G401 (cell line): ENCODE data around the gene CYP2A13. TPM values are rescaled to one million over a fixed set of nuclear protein-coding genes. Genes with fewer than 3 reads are reported as not detected.
"Not testable (repeated sequence)": the region's sequence is repeated elsewhere in the genome, so short reads cannot be mapped to it uniquely, and the experiment has no call there.

Experiments
- DNase-seq: peaks from one replicate; pipeline ENCODE4 v3.0.0-alpha.2; 2015; ENCODE audit warnings: low spot score
- in situ Hi-C: cut with HindIII; loops from 2 replicates; pipeline ENCODE4 v1.10.0; 2016; ENCODE audit warnings: low sequenced_read_pairs, mixed read lengths
- total RNA-seq: library from RNA; depleted of rRNA; stranded (reverse); fragments of >200 nt; shearing (Covaris generic); gene quantifications from 2 replicates; pipeline ENCODE4 v1.2.3, GENCODE V29; 2014

CYP2A13 gene
- total RNA-seq, 1 experiment from 2014 or later: not detected

DNA sequence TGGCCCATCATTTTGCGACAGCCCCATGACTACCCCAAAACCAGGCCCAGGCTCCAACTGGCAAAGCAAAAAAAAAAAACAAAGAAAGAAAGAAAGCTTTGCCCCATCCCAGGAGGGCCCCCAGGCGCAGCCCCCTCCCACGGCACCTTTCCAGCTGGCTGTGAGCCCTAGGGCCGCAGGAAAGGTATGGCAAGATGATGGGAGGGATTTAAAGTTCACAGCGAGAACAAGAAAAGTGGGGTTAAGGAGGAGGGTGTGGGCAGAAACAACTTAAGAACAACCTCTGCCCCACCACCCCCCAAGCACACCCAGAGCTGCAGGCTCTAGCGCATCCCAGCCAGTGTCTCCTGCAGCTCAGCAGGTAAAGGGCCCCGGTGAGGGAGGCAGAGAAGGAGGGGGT, 25.9 kb downstream of the CYP2A13 start, which contains the start of gene CYP2F1:
Gene CYP2F1, plus strand, starts transcription at position 301 of the 400 bp plus-strand sequence. CDS start 1,757 bp downstream, outside the sequence.
- in situ Hi-C loops: no loop called here

DNA sequence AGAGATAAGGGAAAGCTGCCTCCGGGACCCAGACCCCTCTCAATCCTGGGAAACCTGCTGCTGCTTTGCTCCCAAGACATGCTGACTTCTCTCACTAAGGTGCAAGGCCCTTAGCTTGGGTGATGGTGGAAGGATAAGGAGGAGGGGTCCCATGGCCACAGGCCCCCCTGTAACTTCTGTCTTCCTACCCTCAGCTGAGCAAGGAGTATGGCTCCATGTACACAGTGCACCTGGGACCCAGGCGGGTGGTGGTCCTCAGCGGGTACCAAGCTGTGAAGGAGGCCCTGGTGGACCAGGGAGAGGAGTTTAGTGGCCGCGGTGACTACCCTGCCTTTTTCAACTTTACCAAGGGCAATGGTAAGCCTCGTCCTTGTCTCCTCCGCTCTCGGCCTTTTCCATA, 28.0 kb downstream of the CYP2A13 start:
- in situ Hi-C loops: no loop called here
- no peak for DNase-seq

More for the DNA sequence above, 25.9 kb downstream of the CYP2A13 start, which contains the start of gene CYP2F1:
- DNase-seq: no peak

DNA sequence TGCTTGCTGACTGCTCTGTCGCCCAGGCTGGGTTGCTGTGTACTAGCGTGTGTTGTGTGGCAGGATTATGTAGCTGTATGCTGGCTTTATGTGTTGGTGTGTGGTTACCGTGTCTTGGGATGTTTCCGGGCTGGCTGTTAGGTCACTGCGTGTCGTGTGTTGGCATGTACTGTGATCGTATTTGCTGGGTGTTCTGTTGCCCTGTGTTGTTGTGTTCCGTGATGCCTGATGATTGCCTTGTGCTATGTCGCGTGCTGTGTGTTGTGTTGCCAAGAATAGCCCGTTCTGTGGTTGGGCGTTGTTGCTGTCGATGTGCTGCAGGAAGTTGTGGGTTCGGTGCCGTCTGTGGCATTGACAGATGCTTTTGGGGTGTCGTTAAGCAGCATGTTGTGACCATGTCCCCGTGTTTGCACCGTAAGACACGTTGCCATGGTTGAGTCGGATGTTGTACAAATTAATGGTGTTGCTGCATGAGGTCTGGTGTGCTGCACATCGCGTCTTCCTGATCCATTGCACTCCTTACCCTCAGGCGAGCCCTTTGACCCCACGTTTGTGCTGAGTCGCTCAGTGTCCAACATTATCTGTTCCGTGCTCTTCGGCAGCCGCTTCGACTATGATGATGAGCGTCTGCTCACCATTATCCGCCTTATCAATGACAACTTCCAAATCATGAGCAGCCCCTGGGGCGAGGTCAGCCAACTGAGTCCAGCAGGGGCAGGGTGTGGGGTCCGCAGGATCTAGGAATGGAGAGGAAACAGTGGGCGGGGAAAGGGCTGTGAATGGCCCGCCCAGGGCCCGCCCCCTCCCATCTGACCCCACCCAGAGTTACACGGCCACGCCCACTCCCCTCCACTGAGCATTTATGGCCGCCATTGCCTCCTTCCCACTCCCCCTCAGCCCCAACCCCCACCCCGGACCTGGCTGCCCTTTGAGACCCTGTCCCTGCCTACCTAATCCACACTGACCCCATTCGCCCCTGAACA, 33.0 kb downstream of the CYP2A13 start:
- DNase-seq, in situ Hi-C loops: not testable (repeated sequence)

DNA sequence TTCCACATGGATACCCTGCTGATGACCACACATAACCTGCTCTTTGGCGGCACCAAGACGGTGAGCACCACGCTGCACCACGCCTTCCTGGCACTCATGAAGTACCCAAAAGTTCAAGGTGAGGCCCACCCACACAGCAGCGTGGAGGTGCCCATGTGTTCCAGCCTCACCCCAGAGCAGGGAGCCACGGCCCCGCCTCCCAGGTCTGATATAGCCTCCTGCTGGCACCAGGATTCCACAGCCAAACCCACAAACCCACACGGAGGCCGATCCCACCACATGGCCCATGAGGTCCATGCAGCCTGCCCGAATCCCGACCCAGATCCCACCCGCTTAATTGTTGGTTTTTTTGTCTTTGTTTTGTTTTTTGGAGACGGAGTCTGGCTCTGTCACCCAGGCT, 34.6 kb downstream of the CYP2A13 start:
- DNase-seq: not testable (repeated sequence)

GRCh38 chr19:41123716-41124294, 35.6 kb downstream of the CYP2A13 start:
- no peak for DNase-seq
- in situ Hi-C loops: no loop called here

More for the DNA sequence above, 34.6 kb downstream of the CYP2A13 start:
- in situ Hi-C loops: not testable (repeated sequence)

- DNase-seq, in situ Hi-C loops: not testable (repeated sequence)
These were observed 38.5 kb downstream of the CYP2A13 start for GRCh38 chr19:41126765-41127203.

GRCh38 chr19:41127362-41127761, 39.1 kb downstream of the CYP2A13 start:
- DNase-seq, in situ Hi-C loops: not testable (repeated sequence)

GRCh38 chr19:41127801-41128300, 39.6 kb downstream of the CYP2A13 start:
- in situ Hi-C loops, DNase-seq: not testable (repeated sequence)

GRCh38 chr19:41128692-41129091, 40.4 kb downstream of the CYP2A13 start:
- in situ Hi-C loops: no loop called here
- no peak for DNase-seq

DNA sequence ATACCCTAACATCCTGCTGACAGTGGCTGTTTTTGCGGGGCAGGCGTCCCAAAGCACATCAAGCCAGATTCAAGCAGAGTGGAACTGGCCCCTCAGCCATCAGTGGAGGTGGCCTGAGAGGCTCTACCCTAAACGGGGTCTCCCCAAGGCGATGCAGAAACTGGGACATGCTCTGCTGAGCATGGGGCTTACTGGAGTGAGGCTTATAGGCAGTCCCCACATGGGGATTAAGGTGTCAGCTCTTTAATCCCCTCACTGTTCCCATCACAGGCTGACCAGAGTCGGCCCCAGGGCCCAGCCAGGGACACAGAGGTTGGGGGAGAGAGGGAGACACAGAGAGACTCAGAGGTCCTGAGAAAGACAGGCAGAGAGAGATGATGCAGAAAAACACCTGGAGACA, 42.9 kb downstream of the CYP2A13 start:
- in situ Hi-C loops: no loop called here

GRCh38 chr19:41133260-41133659, 45.0 kb downstream of the CYP2A13 start:
- in situ Hi-C loops: no loop called here
- DNase-seq: no peak

More for the DNA sequence above, 42.9 kb downstream of the CYP2A13 start:
- DNase-seq: no peak

GRCh38 chr19:41134616-41135015, 46.4 kb downstream of the CYP2A13 start:
- no peak for DNase-seq
- in situ Hi-C loops: no loop called here

DNA sequence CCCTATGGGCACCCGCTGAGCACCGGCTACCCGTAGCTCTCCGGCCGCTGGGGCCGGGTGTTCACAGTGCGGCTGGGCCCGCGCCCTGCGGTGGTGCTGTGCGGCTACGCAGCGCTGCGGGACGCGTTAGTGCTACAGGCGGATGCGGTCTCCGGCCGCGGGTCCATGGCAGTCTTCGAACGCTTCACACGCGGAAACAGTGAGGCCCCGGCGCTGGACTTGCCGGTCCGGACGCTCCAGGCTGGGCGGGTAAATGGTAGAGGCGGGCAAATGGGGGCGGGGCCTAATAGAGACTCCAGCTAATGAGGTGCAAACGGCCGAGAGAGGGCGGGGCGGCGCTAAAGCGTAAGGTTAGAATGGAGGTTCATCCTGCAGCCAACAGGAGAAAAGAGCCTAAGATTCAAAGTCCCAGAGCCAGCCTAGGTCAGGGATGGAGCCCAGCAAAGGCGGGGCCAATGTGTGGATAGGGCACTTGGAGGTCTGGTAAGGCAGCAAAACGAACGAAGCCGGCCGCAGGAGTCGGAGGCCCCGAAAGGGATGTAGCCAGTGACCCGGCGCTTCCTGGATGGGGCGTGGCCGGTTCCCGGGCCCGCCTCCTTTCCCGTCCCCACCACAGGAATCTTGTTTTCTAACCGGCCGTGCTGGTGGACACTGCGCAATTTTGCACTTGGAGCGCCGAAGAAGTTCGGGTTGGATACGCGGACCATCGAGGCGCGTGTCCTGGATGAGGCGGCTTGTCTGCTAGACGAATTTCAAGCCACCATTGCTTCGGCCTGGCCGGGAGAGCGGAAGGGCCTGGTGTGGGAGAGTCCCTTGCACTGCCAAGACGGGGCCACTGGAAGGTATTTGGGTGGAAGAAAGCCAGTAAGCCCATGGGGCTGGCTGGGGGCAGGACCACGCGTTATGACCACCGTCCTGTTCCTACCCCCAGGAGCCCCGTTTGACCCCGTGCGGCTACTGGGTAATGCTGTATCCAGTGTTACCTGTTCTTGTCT, 47.4 kb downstream of the CYP2A13 start:
- DNase-seq: peak; percentile 11

DNA sequence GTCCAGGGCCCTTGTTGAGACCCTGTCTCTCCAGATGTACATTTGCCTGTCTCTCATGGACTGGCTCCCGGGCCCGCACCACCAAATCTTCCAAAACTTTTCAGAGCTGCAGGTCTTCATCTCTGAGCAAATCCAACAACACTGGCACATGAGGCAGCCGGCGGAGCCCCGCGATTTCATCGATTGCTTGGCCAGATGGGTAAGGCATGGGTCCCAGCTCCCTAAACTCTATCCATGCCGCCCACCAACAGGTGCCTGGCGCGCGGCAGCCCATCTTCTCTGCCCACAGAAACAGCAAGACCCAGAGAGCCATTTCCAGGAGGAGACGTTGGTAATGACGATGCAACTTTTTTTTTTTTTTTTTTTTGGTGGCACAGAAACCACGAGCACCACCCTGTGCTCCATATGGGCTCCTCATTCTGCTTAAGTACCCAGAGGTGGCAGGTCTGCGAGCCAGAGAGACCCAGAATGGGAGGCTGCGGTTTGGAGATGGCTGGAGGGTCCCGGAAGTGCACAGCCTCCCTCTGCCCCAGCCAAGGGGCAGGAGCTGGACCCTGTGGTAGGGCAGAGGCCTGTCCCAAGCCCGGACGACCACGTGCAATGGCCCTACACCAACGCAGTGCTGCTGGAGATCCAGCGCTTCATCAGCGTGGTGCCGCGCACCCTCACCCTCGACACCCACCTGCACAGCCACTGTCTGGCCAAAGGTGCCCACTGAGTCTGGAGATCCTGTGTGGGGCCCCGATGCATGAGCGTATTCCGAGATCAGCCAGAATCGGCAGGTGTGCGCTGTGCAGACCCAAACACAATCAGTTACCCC, 48.6 kb downstream of the CYP2A13 start:
- in situ Hi-C loops: no loop called here
- no peak for DNase-seq

More for the DNA sequence above, 47.4 kb downstream of the CYP2A13 start:
- in situ Hi-C loops: not testable (repeated sequence)

DNA sequence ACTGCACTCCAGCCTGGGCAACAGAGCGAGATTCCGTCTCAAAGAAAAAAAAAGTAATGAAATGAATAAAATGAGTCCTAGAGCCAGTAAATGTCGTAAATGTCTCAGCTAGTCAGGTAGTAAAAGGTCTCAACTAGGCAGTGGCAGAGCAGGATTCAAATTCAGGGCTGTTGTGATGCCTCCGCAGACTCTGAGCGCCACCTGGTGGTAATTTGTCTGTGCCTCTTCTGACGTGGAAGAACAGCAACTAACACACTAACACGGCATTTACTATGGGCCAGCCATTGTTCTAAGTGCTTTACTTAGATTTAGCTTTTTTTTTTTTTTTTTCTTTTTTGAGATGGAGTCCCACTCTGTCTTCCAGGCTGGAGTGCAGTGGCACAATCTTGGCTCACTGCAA, 56.2 kb downstream of the CYP2A13 start:
- in situ Hi-C loops: no loop called here
- peak; percentile 45 for DNase-seq
